Measurements from ENCODE around the gene RAB32. TPM values are rescaled to one million over a fixed set of nuclear protein-coding genes. Genes with fewer than 3 reads are reported as not detected.

Gene RAB32
- total RNA-seq, 2 donors from 2014 or later = 6.3 to 26.2 TPM

GRCh38 chr6:146578054-146578453 lies 34.4 kb downstream of the RAB32 start:
- H3K27ac ChIP-seq = no peak overlapping the region
- H3K27me3 ChIP-seq (replicated peaks; ENCODE audit: insufficient read depth) = no peaks in the 10 kb centered on the region
- H3K9me3 ChIP-seq = no peaks in the 10 kb centered on the region
- H3K4me3 ChIP-seq = no peak overlapping the region
- H3K4me1 ChIP-seq (replicated peaks) = no peaks in the 10 kb centered on the region
- TF ChIP-seq CTCF (IDR thresholded peaks at IDR 0.05) = no peak
- TF ChIP-seq POLR2A (IDR thresholded peaks at IDR 0.05) = no peak
- TF ChIP-seq POLR2AphosphoS5 (IDR thresholded peaks at IDR 0.05) = no peak
- intact Hi-C loops (cut with DNase I) = no loop called here
- DNase-seq (ENCODE audit: low spot score) = no peak
- no peaks in the 10 kb centered on the region for H3K36me3 ChIP-seq

- H3K36me3 ChIP-seq = no peaks in the 10 kb centered on the region
Observed at GRCh38 chr6:146581968-146582367, 38.3 kb downstream of the RAB32 start.

GRCh38 chr6:146582857-146583256 lies 39.2 kb downstream of the RAB32 start:
- intact Hi-C loops (cut with DNase I) = no loop called here
- DNase-seq (ENCODE audit: low spot score) = no peak
- 75% methylated on average over 5 of the region's 5 CpGs for WGBS
- no peaks in the 10 kb centered on the region for H3K36me3 ChIP-seq
- H3K4me1 ChIP-seq (replicated peaks) = no peaks in the 10 kb centered on the region
- TF ChIP-seq CTCF (IDR thresholded peaks at IDR 0.05) (no peak), POLR2AphosphoS5 (IDR thresholded peaks at IDR 0.05) (no peak), POLR2A (IDR thresholded peaks at IDR 0.05) (no peak)
- H3K27me3 ChIP-seq (replicated peaks; ENCODE audit: insufficient read depth) = no peaks in the 10 kb centered on the region
- no peak overlapping the region for H3K27ac ChIP-seq
- H3K9me3 ChIP-seq = no peaks in the 10 kb centered on the region
- no peak overlapping the region for H3K4me3 ChIP-seq

More at GRCh38 chr6:146581968-146582367, 38.3 kb downstream of the RAB32 start:
- no peaks in the 10 kb centered on the region for H3K27me3 ChIP-seq (replicated peaks; ENCODE audit: insufficient read depth)
- no peak for TF ChIP-seq CTCF (IDR thresholded peaks at IDR 0.05)
- TF ChIP-seq POLR2AphosphoS5 (IDR thresholded peaks at IDR 0.05) = no peak
- TF ChIP-seq POLR2A (IDR thresholded peaks at IDR 0.05) = no peak
- H3K4me1 ChIP-seq (replicated peaks) = no peaks in the 10 kb centered on the region
- H3K9me3 ChIP-seq = no peaks in the 10 kb centered on the region
- H3K27ac ChIP-seq = no peak overlapping the region
- intact Hi-C loops (cut with DNase I) = no loop called here
- no peak for DNase-seq (ENCODE audit: low spot score)
- H3K4me3 ChIP-seq = no peak overlapping the region
- 97% methylated on average over 1 of the region's 1 CpG for WGBS

- no peaks in the 10 kb centered on the region for H3K9me3 ChIP-seq
- no peak overlapping the region for H3K4me3 ChIP-seq
- TF ChIP-seq POLR2AphosphoS5 (IDR thresholded peaks at IDR 0.05) (no peak), CTCF (IDR thresholded peaks at IDR 0.05) (no peak), POLR2A (IDR thresholded peaks at IDR 0.05) (no peak)
- intact Hi-C loops (cut with DNase I) = no loop called here
- DNase-seq (ENCODE audit: low spot score) = no peak
- no peak overlapping the region for H3K27ac ChIP-seq
- WGBS = 56% methylated on average over 1 of the region's 1 CpG
- no peaks in the 10 kb centered on the region for H3K36me3 ChIP-seq
- H3K4me1 ChIP-seq (replicated peaks) = no peaks in the 10 kb centered on the region
- H3K27me3 ChIP-seq (replicated peaks; ENCODE audit: insufficient read depth) = no peaks in the 10 kb centered on the region
Observed at GRCh38 chr6:146583966-146584365, 40.3 kb downstream of the RAB32 start.

- 0% methylated on average over 1 of the region's 1 CpG for WGBS
- no peaks in the 10 kb centered on the region for H3K36me3 ChIP-seq
- no peak for DNase-seq (ENCODE audit: low spot score)
- no peak overlapping the region for H3K4me3 ChIP-seq
- no peak for TF ChIP-seq POLR2AphosphoS5 (IDR thresholded peaks at IDR 0.05)
- no peak for TF ChIP-seq POLR2A (IDR thresholded peaks at IDR 0.05)
- TF ChIP-seq CTCF (IDR thresholded peaks at IDR 0.05) = no peak
- intact Hi-C loops (cut with DNase I) = no loop called here
- H3K27ac ChIP-seq = no peak overlapping the region
- no peaks in the 10 kb centered on the region for H3K27me3 ChIP-seq (replicated peaks; ENCODE audit: insufficient read depth)
- H3K9me3 ChIP-seq = no peaks in the 10 kb centered on the region
- H3K4me1 ChIP-seq (replicated peaks) = no peaks in the 10 kb centered on the region
Observed at GRCh38 chr6:146587459-146587858, 43.8 kb downstream of the RAB32 start.

Measured in prostate gland (tissue), 2 donors.